Thoracic aorta (tissue), 2 donors: Measurements from ENCODE around the gene NAALAD2. TPM values are rescaled to one million over a fixed set of nuclear protein-coding genes. Genes with fewer than 3 reads are reported as not detected.
A peak's percentile ranks its signal among the peaks of the same experiment; 100 is the strongest.

Source experiments
- ATAC-seq: fragments of 150-250 bp; one replicate; pipeline ENCODE4 v1.8.0; 2017; ENCODE audit warnings: low read depth; ENCODE audit not compliant: insufficient number of reproducible peaks, low FRiP score
- DNase-seq: peaks from one replicate; pipeline ENCODE4 v3.0.0-alpha.2; 2020; ENCODE audit warnings: low spot score
- H3K27ac ChIP-seq, 2 donors: fragments of 200-600 bp; sonication (generic); 1 replicate in 1 of 2; 2 replicates in 1 of 2; pipeline ENCODE4 v1.5.1; 2016; ENCODE audit warnings: mild to moderate bottlenecking in 2 of 2, moderate library complexity in 2 of 2
- H3K27me3 ChIP-seq: fragments of 200-600 bp; sonication (generic); replicated peaks from 2 replicates; pipeline ENCODE4 v1.6.0; 2016; ENCODE audit warnings: mild to moderate bottlenecking; ENCODE audit not compliant: insufficient read depth
- H3K36me3 ChIP-seq: fragments of 200-600 bp; sonication (generic); one replicate; pipeline ENCODE4 v1.5.1; 2016
- H3K4me1 ChIP-seq, 2 donors: fragments of 200-600 bp; sonication (generic); 1 replicate in 1 of 2; 2 replicates in 1 of 2; pipeline versions ENCODE4 v1.5.1 to v1.6.0; 2016; ENCODE audit warnings: low read depth in 2 of 2, mild to moderate bottlenecking in 1 of 2; ENCODE audit not compliant: control insufficient read depth in 1 of 2
- H3K4me3 ChIP-seq: fragments of 200-600 bp; sonication (generic); 2 replicates; pipeline ENCODE4 v1.5.1; 2016; ENCODE audit warnings: mild to moderate bottlenecking
- H3K9me3 ChIP-seq: fragments of 200-600 bp; sonication (generic); 2 replicates; pipeline ENCODE4 v1.5.1; 2016
- total RNA-seq, 2 donors: library from RNA; depleted of rRNA; stranded (reverse); fragments of >200 nt; gene quantifications; one replicate each; pipeline versions ENCODE4 v1.1.0 to v1.2.3, GENCODE V29; 2016
- TF ChIP-seq, protein P1 (sequence below): fragments of 200-600 bp; sonication (generic); IDR thresholded peaks from one replicate; pipeline ENCODE4 v1.5.1; 2019; ENCODE audit warnings: antibody characterized with exemption

Gene NAALAD2
- total RNA-seq, 2 donors from 2014 or later, result 0.42 to 0.68 TPM

DNA sequence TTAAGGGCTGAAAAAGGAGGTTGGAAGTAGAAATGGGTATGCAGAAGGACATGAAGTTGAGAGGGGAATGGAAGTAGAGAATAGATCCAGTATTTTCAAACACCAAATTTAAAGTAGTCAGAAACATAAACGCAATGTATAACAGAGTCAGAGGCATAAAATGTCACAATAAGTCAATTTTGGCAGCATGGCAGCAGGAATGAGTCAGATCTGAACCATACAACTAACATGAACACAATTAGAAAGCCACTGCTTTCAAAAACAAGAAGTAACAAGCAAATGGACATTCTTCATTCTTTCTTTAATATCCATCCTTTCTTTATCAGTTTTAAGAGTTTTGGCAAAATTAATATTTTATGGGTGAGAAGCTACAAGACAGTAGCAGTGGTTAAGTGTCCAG, 85.9 kb downstream of the NAALAD2 start:
- Histone ChIP-seq H3K9me3 (no peaks in the 10 kb centered on the region), H3K27me3 (no peaks in the 10 kb centered on the region), H3K4me1 (peaks cover 23 to 50% of the 10 kb centered on the region in 2 donors), H3K36me3 (no peaks in the 10 kb centered on the region), H3K27ac (no peak overlapping the region), H3K4me3 (peak overlapping the region; percentile 77)
- TF ChIP-seq, protein P1, sequence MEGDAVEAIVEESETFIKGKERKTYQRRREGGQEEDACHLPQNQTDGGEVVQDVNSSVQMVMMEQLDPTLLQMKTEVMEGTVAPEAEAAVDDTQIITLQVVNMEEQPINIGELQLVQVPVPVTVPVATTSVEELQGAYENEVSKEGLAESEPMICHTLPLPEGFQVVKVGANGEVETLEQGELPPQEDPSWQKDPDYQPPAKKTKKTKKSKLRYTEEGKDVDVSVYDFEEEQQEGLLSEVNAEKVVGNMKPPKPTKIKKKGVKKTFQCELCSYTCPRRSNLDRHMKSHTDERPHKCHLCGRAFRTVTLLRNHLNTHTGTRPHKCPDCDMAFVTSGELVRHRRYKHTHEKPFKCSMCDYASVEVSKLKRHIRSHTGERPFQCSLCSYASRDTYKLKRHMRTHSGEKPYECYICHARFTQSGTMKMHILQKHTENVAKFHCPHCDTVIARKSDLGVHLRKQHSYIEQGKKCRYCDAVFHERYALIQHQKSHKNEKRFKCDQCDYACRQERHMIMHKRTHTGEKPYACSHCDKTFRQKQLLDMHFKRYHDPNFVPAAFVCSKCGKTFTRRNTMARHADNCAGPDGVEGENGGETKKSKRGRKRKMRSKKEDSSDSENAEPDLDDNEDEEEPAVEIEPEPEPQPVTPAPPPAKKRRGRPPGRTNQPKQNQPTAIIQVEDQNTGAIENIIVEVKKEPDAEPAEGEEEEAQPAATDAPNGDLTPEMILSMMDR, result no peak
- DNase-seq, result no peak
- no peak for ATAC-seq

DNA sequence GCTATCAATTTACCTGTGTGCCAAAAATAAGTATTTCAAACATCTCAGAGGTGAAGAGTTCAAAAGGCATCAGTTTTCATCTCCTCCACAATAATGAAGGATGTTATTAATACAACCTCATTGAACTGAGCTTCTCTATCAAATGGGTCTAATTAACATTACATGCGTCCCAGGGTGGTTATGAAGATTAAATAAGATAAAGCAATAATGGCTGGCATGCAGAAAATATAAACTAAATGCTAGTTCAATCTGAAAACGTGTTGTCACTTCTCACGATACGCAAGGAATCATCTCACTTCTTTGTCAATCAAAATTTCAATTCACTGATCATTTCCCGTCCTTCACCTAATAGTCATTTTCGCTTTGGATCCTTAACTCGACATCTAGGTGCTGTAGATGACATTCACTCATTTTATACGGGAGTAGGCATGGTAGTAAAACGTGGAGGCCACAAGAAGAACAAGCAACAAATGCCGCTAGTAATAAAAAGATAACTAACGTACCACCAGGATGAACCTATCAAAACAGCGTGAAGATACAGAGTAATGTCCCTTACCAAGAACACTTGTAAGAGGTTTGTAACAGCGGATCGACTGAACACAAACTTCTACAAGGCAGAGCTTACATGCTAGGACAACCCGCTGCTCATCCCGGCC, 87.5 kb downstream of the NAALAD2 start:
- TF ChIP-seq, protein P1, result no peak
- Histone ChIP-seq H3K9me3 (no peaks in the 10 kb centered on the region), H3K27me3 (no peaks in the 10 kb centered on the region), H3K27ac (peak overlapping the region; percentile 90), H3K4me3 (peak overlapping the region; percentile 77), H3K36me3 (no peaks in the 10 kb centered on the region), H3K4me1 (peaks cover 21 to 50% of the 10 kb centered on the region in 2 donors)
- DNase-seq (no peak), ATAC-seq (peak; percentile 26)

DNA sequence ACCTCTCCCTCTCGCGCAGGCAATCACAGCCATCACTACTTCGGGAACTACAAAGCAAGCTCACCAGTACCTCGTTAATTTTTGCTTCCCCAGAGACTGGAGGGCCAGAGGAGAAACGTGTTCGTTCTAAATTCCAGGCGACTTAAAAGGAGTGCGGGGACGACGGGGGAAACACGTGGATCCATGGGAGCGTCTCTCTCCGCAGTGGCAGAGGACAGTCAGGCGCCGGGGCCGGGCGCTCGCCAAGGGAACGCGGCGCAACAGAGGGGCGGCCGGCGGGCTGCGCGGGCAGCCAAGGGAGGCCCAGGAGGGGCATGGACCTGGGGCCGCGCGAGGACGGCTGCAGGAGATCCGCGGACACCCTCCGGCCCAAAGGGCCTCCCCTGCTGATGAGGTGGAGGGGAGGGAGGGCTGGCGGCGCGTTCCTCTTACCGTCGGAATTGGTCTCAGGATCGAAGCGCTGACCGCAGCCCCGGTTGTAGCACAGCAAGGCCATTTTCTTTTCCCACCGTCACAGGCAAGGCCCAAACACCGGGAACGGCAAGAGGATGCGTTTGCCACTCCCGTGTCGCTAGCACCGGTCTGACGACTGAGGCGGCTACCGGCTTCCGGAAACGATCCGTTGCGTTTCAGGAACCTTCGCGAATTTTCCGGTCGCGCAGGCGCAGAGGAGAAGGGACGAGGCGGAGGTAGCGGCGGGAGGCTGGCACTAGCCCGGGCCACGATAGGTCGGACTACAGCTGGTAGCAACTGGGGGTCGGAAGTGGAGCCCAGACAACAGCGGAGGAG, 88.2 kb downstream of the NAALAD2 start, which contains the start of gene CHORDC1:
TSS of gene CHORDC1 (minus strand) at position 591 of the 789 bp plus-strand sequence. CDS start at position 496, 95 bp downstream.
- ATAC-seq (peak; percentile 85), DNase-seq (peak; percentile 39)
- Histone ChIP-seq H3K36me3 (no peaks in the 10 kb centered on the region), H3K27me3 (no peaks in the 10 kb centered on the region), H3K4me1 (peaks cover 15 to 44% of the 10 kb centered on the region in 2 donors), H3K27ac (peak within 1 kb of the TSS; percentile 90), H3K9me3 (no peaks in the 10 kb centered on the region), H3K4me3 (peak within 1 kb of the TSS; percentile 77)
- TF ChIP-seq, protein P1, result no peak

DNA sequence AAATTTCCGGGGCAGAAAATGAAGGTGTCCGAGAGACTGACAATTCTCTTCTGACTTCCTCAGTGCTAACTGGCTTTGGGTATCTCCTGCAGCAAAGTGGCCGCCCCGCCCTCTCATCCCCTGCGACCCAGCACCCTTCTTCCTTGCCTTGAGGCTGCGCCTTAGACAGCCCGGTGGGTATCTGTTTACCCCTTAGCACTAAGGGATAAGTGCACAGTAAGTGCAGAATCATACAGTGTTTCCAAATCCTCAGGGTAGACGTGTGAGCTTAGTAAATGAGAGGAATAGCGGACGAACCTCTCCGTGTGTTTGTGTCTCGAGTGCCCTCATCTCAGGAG, 88.8 kb downstream of the NAALAD2 start:
- Histone ChIP-seq H3K9me3 (no peaks in the 10 kb centered on the region), H3K27ac (peak overlapping the region; percentile 90), H3K36me3 (no peaks in the 10 kb centered on the region), H3K4me1 (peaks cover 15 to 42% of the 10 kb centered on the region in 2 donors), H3K27me3 (no peaks in the 10 kb centered on the region), H3K4me3 (peak overlapping the region; percentile 77)
- ATAC-seq, result no peak
- TF ChIP-seq, protein P1, result no peak
- no peak for DNase-seq

DNA sequence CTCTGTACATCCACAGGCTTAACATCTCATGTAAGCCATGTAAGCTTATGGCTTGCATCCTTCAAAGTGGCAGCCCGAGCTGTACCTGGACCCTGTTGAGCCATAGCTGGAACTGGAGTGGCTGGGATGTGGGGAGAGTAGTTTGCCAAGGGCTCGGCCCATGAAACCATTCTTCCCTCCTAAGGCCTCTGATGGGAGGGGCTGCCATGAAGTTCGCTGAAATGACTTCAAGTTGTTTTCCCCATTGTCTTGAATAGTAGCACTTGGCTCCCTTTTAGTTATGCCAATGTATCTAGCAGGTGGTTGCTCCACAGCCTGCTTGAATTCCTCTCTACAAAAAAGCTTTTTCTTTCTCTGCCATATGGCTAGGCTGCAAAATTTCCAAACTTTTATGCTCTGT, 93.6 kb downstream of the NAALAD2 start:
- H3K27me3 ChIP-seq, result no peaks in the 10 kb centered on the region
- no peaks in the 10 kb centered on the region for H3K36me3 ChIP-seq
- DNase-seq, result no peak
- peaks cover 5 to 11% of the 10 kb centered on the region in 2 donors for H3K4me1 ChIP-seq
- no peak overlapping the region for H3K27ac ChIP-seq
- ATAC-seq, result no peak
- TF ChIP-seq, protein P1, result no peak
- H3K4me3 ChIP-seq, result no peak overlapping the region
- H3K9me3 ChIP-seq, result no peaks in the 10 kb centered on the region
